Uterus (tissue), 2 donors: Measurements from ENCODE around the gene GNPTAB.

Experiments
- POLR2A ChIP-seq, 2 donors: fragments of 450-650 bp; IDR thresholded peaks; one replicate each; pipeline ENCODE4 v1.6.1; 2016; ENCODE audit warnings: antibody characterized with exemption in 2 of 2, mild to moderate bottlenecking in 1 of 2, moderate library complexity in 1 of 2
- TF ChIP-seq, protein P1 (sequence below), 4 experiments: fragments of 200-600 bp in 2 of 4; fragments of 450-650 bp in 2 of 4; sonication (generic) in 2 of 4; IDR thresholded peaks; one replicate each; pipeline ENCODE4 v1.5.1; 2016 to 2019; ENCODE audit warnings: antibody characterized with exemption in 4 of 4, mild to moderate bottlenecking in 2 of 4, moderate library complexity in 1 of 4

GRCh38 chr12:101850199-101850598, 19.4 kb upstream of the GNPTAB start:
- TF ChIP-seq POLR2A (IDR thresholded peaks at IDR 0.05), result no peak
- TF ChIP-seq, protein P1, sequence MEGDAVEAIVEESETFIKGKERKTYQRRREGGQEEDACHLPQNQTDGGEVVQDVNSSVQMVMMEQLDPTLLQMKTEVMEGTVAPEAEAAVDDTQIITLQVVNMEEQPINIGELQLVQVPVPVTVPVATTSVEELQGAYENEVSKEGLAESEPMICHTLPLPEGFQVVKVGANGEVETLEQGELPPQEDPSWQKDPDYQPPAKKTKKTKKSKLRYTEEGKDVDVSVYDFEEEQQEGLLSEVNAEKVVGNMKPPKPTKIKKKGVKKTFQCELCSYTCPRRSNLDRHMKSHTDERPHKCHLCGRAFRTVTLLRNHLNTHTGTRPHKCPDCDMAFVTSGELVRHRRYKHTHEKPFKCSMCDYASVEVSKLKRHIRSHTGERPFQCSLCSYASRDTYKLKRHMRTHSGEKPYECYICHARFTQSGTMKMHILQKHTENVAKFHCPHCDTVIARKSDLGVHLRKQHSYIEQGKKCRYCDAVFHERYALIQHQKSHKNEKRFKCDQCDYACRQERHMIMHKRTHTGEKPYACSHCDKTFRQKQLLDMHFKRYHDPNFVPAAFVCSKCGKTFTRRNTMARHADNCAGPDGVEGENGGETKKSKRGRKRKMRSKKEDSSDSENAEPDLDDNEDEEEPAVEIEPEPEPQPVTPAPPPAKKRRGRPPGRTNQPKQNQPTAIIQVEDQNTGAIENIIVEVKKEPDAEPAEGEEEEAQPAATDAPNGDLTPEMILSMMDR (IDR thresholded peaks at IDR 0.05), result no peak
